GM12878 (cell line): ENCODE measurements around the gene C1QTNF9B. TPM values are rescaled to one million over a fixed set of nuclear protein-coding genes. Genes with fewer than 3 reads are reported as not detected.
A peak's percentile ranks its signal among the peaks of the same experiment; 100 is the strongest.

ENCODE experiments used
- ATAC-seq: fragments of 200-7000 bp; cut with Tn5 transposase; 3 replicates; pipeline ENCODE4 v1.9.1; 2020; ENCODE audit warnings: mild to moderate bottlenecking, moderate library complexity
- BruUV-seq: library from RNA; stranded (reverse); fragments of 400-500 nt; replicated peaks from 2 replicates; lab custom pipeline; 2021; lab: Mats Ljungman, UMichigan
- CTCF ChIA-PET: fragments of 300-600 bp; sonication (Branson Sonifier 250); formaldehyde crosslinking; extraction: SDS; loops from one replicate; lab custom pipeline; 2021; ENCODE audit warnings: inconsistent platforms; lab: Yijun Ruan, JAX
- POLR2A ChIA-PET: fragments of 350-600 bp; formaldehyde crosslinking; extraction: SDS; loops from one replicate; lab custom pipeline; 2021; ENCODE audit warnings: inconsistent platforms; lab: Charles Lee
- RAD21 ChIA-PET: fragments of 300-600 bp; sonication (Branson Sonifier 250); formaldehyde crosslinking; loops from one replicate; lab custom pipeline; 2023; ENCODE audit warnings: antibody characterized with exemption; ENCODE audit not compliant: unreplicated experiment; lab: Charles Lee
- SMC1A ChIA-PET: fragments of 300-600 bp; sonication (Branson Sonifier 250); formaldehyde crosslinking; loops from one replicate; lab custom pipeline; 2023; ENCODE audit not compliant: unreplicated experiment, uncharacterized antibody; lab: Charles Lee
- DNase-seq: peaks from one replicate; pipeline ENCODE4 v3.0.0-alpha.2; 2011; ENCODE audit warnings: low read depth, low spot score
- FAIRE-seq: peaks from 3 replicates; lab custom pipeline; 2011; peaks lifted over from hg19 to GRCh38; lab: Jason Lieb, UNC
- H2AFZ ChIP-seq: 2 replicates; pipeline ENCODE4 v1.6.0; 2011; ENCODE audit warnings: low read depth, low read length, control low read depth; ENCODE audit not compliant: control insufficient read depth
- H3K27ac ChIP-seq: 2 replicates; pipeline ENCODE4 v1.5.1; 2011; ENCODE audit warnings: control low read depth; ENCODE audit not compliant: control insufficient read depth, insufficient read depth
- H3K27me3 ChIP-seq, 2 experiments: replicated peaks in 1 of 2; 2 replicates each; pipeline versions ENCODE4 v1.6.0 to v1.6.1; 2011; ENCODE audit warnings: low read length in 1 of 2; ENCODE audit not compliant: control insufficient read depth in 2 of 2, insufficient read depth in 2 of 2
- H3K36me3 ChIP-seq, 2 experiments: 2 replicates each; pipeline ENCODE4 v1.5.1; 2011; ENCODE audit warnings: low read length in 1 of 2; ENCODE audit not compliant: control insufficient read depth in 2 of 2, insufficient read depth in 2 of 2
- H3K4me1 ChIP-seq: 2 replicates; pipeline ENCODE4 v1.6.1; 2011; ENCODE audit warnings: mild to moderate bottlenecking, low read length, moderate library complexity, mixed read lengths; ENCODE audit not compliant: control insufficient read depth, insufficient read depth
- H3K4me2 ChIP-seq: 2 replicates; pipeline ENCODE4 v1.6.0; 2011; ENCODE audit warnings: control low read depth; ENCODE audit not compliant: control insufficient read depth, insufficient read depth
- H3K4me3 ChIP-seq: fragments of 200-600 bp; sonication (generic); 2 replicates; pipeline ENCODE4 v1.5.1; 2016
- H3K79me2 ChIP-seq: 2 replicates; pipeline ENCODE4 v1.6.0; 2011; ENCODE audit warnings: low read length; ENCODE audit not compliant: control insufficient read depth, insufficient read depth
- H3K9ac ChIP-seq: 2 replicates; pipeline ENCODE4 v1.8.0; 2011; ENCODE audit warnings: low read length, control low read depth, mixed read lengths; ENCODE audit not compliant: control insufficient read depth, insufficient read depth
- H3K9me3 ChIP-seq: replicated peaks from 3 replicates; pipeline ENCODE4 v1.5.1; 2011; ENCODE audit warnings: mild to moderate bottlenecking, low read length; ENCODE audit not compliant: control insufficient read depth, insufficient read depth
- H4K20me1 ChIP-seq: 2 replicates; pipeline ENCODE4 v1.6.0; 2011; ENCODE audit not compliant: control insufficient read depth, insufficient read depth
- HDGF ChIP-seq: fragments of 450-650 bp; IDR thresholded peaks from 2 replicates; pipeline ENCODE4 v1.6.1; 2016; ENCODE audit warnings: antibody characterized with exemption
- JUND ChIP-seq: IDR thresholded peaks from 2 replicates; pipeline ENCODE4 v1.6.1; 2012; ENCODE audit warnings: low read depth, mild to moderate bottlenecking, low read length, improper control_type of control experiment, moderate library complexity
- MTA3 ChIP-seq: IDR thresholded peaks from 2 replicates; pipeline ENCODE4 v1.6.1; 2012; ENCODE audit warnings: low read length, inconsistent platforms, borderline replicate concordance
- SIN3A ChIP-seq: IDR thresholded peaks from 2 replicates; pipeline ENCODE4 v1.6.1; 2012; ENCODE audit warnings: low read depth, low read length, improper control_type of control experiment
- STAT1 ChIP-seq: fragments of 450-650 bp; conservative IDR thresholded peaks from 2 replicates; pipeline ENCODE4 v1.6.1; 2014; ENCODE audit warnings: antibody characterized with exemption, mild to moderate bottlenecking
- ZZZ3 ChIP-seq: IDR thresholded peaks from 2 replicates; pipeline ENCODE4 v1.6.1; 2011; ENCODE audit warnings: low read depth; ENCODE audit not compliant: control insufficient read depth, insufficient read length
- WGBS: methylation state at CpG from one replicate; pipeline ENCODE4 v1.1.6; 2016; ENCODE audit warnings: low lambda C conversion rate; ENCODE audit not compliant: insufficient replicate concordance, insufficient coverage; ENCODE audit errors: missing lambda C conversion rate; 5-methylcytosine and 5-hydroxymethylcytosine counted together
- in situ Hi-C: fragments of 300-500 bp; cut with MboI; formaldehyde crosslinking; loops from 9 replicates; pipeline ENCODE4 v1.14.3; 2018; ENCODE audit warnings: mixed read lengths
- intact Hi-C: fragments of 100-400 bp; cut with micrococcal nuclease; formaldehyde crosslinking; loops from one replicate; pipeline ENCODE4 v1.14.2; 2022; ENCODE audit not compliant: unreplicated experiment
- polyA plus RNA-seq, 11 experiments: library from polyadenylated mRNA; depleted of rRNA in 4 of 11; unstranded in 6 of 11; stranded (reverse) in 5 of 11; fragments of >200 nt; fragmentation: Nextera tagmentation in 4 of 11; fragmentation: Illumina TruSeq in 1 of 11; extraction: Ambion mirVana in 4 of 11; extraction: Trizol in 1 of 11; gene quantifications; 1 replicate in 1 of 11; 2 replicates in 10 of 11; pipeline versions ENCODE4 v1.2.1 to v1.2.3, GENCODE V29; 2011 to 2016; ENCODE audit warnings: inconsistent platforms in 2 of 11, missing spikeins in 2 of 11, low read depth in 1 of 11
- total RNA-seq, 4 experiments: library from RNA; depleted of rRNA in 3 of 4; stranded (reverse); fragments of >200 nt in 3 of 4; fragmentation: Illumina TruSeq in 1 of 4; extraction: Trizol in 1 of 4; gene quantifications; 2 replicates each; pipeline versions ENCODE4 v1.2.1 to v1.2.3, GENCODE V29; 2013 to 2021
- TF ChIP-seq, protein P1 (sequence below): IDR thresholded peaks from 2 replicates; pipeline ENCODE4 v1.6.1; 2012; ENCODE audit warnings: improper control_type of control experiment, low read depth, low read length; ENCODE audit not compliant: insufficient replicate concordance
- TF ChIP-seq, protein P2 (sequence below): fragments of 450-650 bp; IDR thresholded peaks from 2 replicates; pipeline ENCODE4 v1.6.1; 2017; ENCODE audit warnings: mild to moderate bottlenecking, low read depth, inconsistent platforms; ENCODE audit not compliant: poor library complexity, severe bottlenecking
- TF ChIP-seq, protein P3 (sequence below): IDR thresholded peaks from 2 replicates; pipeline ENCODE4 v1.6.1; 2012; ENCODE audit warnings: low read depth, low read length, improper control_type of control experiment
- TF ChIP-seq, protein P4 (sequence below), 3 experiments: IDR thresholded peaks in 2 of 3; conservative IDR thresholded peaks in 1 of 3; 2 replicates each; pipeline ENCODE4 v1.5.1; 2011; ENCODE audit warnings: low read depth in 3 of 3, low read length in 3 of 3, mild to moderate bottlenecking in 3 of 3, control low read depth in 2 of 3, moderate library complexity in 2 of 3, inconsistent platforms in 1 of 3, mixed read lengths in 1 of 3; ENCODE audit not compliant: control insufficient read depth in 2 of 3, insufficient read depth in 1 of 3; ENCODE audit errors: extremely low read depth in 1 of 3

The C1QTNF9B gene
- total and polyA plus RNA-seq, 10 of the 15 experiments (the other 5 are each of a cell fraction or from before 2014, with no cell fraction given): 0.10 to 0.48 (median 0.32) TPM; not detected in 6

DNA sequence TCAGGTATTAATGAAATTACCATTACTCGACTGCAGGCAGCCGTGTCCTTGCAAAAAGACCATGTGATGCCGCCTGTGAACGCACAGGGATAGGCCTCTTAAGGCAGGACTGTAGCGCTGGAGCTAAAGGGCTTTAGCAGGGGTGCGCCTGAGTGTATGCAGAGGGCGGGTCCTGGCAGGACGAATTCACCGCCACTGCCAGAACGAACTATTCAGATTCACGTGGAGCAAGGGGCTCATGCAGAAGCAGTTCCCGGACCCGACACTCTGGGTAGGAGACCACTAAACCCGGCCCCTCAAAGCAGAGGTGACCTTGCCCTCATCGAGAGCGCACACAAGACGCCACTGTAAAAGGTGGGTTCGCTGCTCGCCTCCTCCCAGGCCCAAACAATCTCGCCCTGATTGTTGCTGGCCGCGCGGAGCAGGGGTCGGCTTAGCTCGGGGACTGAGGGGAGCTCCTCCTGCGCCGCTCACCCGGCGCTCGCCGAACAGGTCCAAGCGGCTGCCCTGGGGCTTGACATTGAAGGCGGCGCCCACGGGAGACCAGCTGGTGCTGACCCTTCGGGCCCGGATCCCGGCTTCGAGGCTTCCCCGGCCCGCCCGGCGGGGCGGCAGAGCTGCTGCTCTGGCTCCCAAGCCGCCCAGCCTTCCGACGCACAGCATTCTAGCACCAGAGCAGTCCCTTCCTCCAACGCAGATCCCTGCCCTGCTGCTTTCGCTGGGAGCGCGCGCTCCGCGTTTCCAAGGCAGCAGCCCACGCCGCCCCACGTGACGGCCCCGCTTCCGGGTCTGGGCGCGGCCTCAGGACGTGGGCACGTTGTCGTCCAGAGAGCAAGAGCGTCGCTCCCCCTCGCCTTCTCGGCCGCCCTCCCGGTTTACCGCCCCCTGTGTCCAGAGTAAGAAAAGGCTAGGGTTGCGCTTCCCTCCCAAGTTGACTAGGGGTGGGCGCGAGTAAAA lies 8.4 kb downstream of the C1QTNF9B start, which contains the start of gene MIPEP:
Gene MIPEP, minus strand, starts transcription at position 743 of the 957 bp plus-strand sequence. Its CDS starts 80 bp downstream, at position 663.
- no peak for FAIRE-seq
- CTCF ChIA-PET: interaction anchor here (0.6 to 3.6 kb wide), 36 partner anchors 10 to 743 kb away, joined by 3 to 17 read pairs (median 4); no protein-coding TSS in a partner anchor
- Histone ChIP-seq H3K4me1 (no peaks in the 10 kb centered on the region), H4K20me1 (no peaks in the 10 kb centered on the region), H3K27me3 (no peaks in the 10 kb centered on the region), H2AFZ (peak within 1 kb of the TSS; percentile 93), H3K27ac (peak within 1 kb of the TSS; percentile 69), H3K4me3 (peak within 1 kb of the TSS; percentile 70), H3K9ac (peak within 1 kb of the TSS; percentile 82), H3K4me2 (peak within 1 kb of the TSS; percentile 95), H3K36me3 (no peaks in the 10 kb centered on the region), H3K79me2 (peaks cover 12% of the 10 kb centered on the region), H3K9me3 (no peaks in the 10 kb centered on the region)
- POLR2A ChIA-PET: interaction anchor here (0.6 kb wide), 1 partner anchor 100 kb away, joined by 3 read pairs; no protein-coding TSS in a partner anchor
- SMC1A ChIA-PET: interaction anchor here (0.9 to 2.2 kb wide), 10 partner anchors 12 to 567 kb away, joined by 3 to 8 read pairs (median 4); no protein-coding TSS in a partner anchor
- RAD21 ChIA-PET: interaction anchor here (0.7 to 2.2 kb wide), 10 partner anchors 10 to 516 kb away, joined by 3 to 5 read pairs (median 4); no protein-coding TSS in a partner anchor
- peak; percentile 79 for DNase-seq
- WGBS: 2% methylated on average over 67 of the region's 75 CpGs
- in situ Hi-C loops (no loop called here), intact Hi-C loops (loop anchor here (5.0 kb wide), 1 partner anchor 312 kb away; no protein-coding TSS in a partner anchor)
- BruUV-seq: no TSS peak
- ATAC-seq: peak; percentile 96
- TF ChIP-seq, protein P1, sequence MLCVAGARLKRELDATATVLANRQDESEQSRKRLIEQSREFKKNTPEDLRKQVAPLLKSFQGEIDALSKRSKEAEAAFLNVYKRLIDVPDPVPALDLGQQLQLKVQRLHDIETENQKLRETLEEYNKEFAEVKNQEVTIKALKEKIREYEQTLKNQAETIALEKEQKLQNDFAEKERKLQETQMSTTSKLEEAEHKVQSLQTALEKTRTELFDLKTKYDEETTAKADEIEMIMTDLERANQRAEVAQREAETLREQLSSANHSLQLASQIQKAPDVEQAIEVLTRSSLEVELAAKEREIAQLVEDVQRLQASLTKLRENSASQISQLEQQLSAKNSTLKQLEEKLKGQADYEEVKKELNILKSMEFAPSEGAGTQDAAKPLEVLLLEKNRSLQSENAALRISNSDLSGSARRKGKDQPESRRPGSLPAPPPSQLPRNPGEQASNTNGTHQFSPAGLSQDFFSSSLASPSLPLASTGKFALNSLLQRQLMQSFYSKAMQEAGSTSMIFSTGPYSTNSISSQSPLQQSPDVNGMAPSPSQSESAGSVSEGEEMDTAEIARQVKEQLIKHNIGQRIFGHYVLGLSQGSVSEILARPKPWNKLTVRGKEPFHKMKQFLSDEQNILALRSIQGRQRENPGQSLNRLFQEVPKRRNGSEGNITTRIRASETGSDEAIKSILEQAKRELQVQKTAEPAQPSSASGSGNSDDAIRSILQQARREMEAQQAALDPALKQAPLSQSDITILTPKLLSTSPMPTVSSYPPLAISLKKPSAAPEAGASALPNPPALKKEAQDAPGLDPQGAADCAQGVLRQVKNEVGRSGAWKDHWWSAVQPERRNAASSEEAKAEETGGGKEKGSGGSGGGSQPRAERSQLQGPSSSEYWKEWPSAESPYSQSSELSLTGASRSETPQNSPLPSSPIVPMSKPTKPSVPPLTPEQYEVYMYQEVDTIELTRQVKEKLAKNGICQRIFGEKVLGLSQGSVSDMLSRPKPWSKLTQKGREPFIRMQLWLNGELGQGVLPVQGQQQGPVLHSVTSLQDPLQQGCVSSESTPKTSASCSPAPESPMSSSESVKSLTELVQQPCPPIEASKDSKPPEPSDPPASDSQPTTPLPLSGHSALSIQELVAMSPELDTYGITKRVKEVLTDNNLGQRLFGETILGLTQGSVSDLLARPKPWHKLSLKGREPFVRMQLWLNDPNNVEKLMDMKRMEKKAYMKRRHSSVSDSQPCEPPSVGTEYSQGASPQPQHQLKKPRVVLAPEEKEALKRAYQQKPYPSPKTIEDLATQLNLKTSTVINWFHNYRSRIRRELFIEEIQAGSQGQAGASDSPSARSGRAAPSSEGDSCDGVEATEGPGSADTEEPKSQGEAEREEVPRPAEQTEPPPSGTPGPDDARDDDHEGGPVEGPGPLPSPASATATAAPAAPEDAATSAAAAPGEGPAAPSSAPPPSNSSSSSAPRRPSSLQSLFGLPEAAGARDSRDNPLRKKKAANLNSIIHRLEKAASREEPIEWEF: no peak
- TF ChIP-seq, protein P2, sequence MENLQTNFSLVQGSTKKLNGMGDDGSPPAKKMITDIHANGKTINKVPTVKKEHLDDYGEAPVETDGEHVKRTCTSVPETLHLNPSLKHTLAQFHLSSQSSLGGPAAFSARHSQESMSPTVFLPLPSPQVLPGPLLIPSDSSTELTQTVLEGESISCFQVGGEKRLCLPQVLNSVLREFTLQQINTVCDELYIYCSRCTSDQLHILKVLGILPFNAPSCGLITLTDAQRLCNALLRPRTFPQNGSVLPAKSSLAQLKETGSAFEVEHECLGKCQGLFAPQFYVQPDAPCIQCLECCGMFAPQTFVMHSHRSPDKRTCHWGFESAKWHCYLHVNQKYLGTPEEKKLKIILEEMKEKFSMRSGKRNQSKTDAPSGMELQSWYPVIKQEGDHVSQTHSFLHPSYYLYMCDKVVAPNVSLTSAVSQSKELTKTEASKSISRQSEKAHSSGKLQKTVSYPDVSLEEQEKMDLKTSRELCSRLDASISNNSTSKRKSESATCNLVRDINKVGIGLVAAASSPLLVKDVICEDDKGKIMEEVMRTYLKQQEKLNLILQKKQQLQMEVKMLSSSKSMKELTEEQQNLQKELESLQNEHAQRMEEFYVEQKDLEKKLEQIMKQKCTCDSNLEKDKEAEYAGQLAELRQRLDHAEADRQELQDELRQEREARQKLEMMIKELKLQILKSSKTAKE: no peak
- TF ChIP-seq MTA3 (no peak), SIN3A (peak; percentile 97), ZZZ3 (no peak), HDGF (no peak), JUND (no peak), STAT1 (peak; percentile 73)
- TF ChIP-seq, protein P3, sequence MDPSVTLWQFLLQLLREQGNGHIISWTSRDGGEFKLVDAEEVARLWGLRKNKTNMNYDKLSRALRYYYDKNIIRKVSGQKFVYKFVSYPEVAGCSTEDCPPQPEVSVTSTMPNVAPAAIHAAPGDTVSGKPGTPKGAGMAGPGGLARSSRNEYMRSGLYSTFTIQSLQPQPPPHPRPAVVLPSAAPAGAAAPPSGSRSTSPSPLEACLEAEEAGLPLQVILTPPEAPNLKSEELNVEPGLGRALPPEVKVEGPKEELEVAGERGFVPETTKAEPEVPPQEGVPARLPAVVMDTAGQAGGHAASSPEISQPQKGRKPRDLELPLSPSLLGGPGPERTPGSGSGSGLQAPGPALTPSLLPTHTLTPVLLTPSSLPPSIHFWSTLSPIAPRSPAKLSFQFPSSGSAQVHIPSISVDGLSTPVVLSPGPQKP: peak; percentile 85
- TF ChIP-seq, protein P4, sequence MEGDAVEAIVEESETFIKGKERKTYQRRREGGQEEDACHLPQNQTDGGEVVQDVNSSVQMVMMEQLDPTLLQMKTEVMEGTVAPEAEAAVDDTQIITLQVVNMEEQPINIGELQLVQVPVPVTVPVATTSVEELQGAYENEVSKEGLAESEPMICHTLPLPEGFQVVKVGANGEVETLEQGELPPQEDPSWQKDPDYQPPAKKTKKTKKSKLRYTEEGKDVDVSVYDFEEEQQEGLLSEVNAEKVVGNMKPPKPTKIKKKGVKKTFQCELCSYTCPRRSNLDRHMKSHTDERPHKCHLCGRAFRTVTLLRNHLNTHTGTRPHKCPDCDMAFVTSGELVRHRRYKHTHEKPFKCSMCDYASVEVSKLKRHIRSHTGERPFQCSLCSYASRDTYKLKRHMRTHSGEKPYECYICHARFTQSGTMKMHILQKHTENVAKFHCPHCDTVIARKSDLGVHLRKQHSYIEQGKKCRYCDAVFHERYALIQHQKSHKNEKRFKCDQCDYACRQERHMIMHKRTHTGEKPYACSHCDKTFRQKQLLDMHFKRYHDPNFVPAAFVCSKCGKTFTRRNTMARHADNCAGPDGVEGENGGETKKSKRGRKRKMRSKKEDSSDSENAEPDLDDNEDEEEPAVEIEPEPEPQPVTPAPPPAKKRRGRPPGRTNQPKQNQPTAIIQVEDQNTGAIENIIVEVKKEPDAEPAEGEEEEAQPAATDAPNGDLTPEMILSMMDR (IDR thresholded peaks at IDR 0.05 in 2 of 3, conservative IDR thresholded peaks at IDR 0.05 in 1 of 3; ENCODE audit: control insufficient read depth in 2 of 3, extremely low read depth in 1 of 3, insufficient read depth in 1 of 3, low read depth in 3 of 3, low read length in 3 of 3): peak; percentile 83 to 91 (median 87)
